Testis (tissue), 3 donors: ENCODE data around the gene ANKFY1. TPM values are rescaled to one million over a fixed set of nuclear protein-coding genes. Genes with fewer than 3 reads are reported as not detected.

ENCODE experiments used
- DNase-seq: peaks from one replicate; pipeline ENCODE4 v3.0.0-alpha.2; 2019
- H3K27ac ChIP-seq, 2 donors: fragments of 200-600 bp; sonication (generic); one replicate each; pipeline ENCODE4 v1.5.1; 2019
- H3K27me3 ChIP-seq: fragments of 200-600 bp; sonication (generic); one replicate; pipeline ENCODE4 v1.5.1; 2019
- H3K36me3 ChIP-seq: fragments of 200-600 bp; sonication (generic); one replicate; pipeline ENCODE4 v1.5.1; 2017; ENCODE audit warnings: low read depth; ENCODE audit errors: missing control alignments
- H3K4me1 ChIP-seq: fragments of 200-600 bp; sonication (generic); one replicate; pipeline ENCODE4 v1.5.1; 2019
- H3K4me3 ChIP-seq, 2 donors: fragments of 200-600 bp; sonication (generic); one replicate each; pipeline ENCODE4 v1.5.1; 2017 to 2019
- H3K9me3 ChIP-seq: fragments of 200-600 bp; sonication (generic); one replicate; pipeline ENCODE4 v1.5.1; 2017
- POLR2A ChIP-seq: fragments of 450-650 bp; IDR thresholded peaks from one replicate; pipeline ENCODE4 v1.6.1; 2017; ENCODE audit warnings: antibody characterized with exemption, mild to moderate bottlenecking, moderate library complexity
- WGBS, 2 donors: methylation state at CpG; one replicate each; pipeline ENCODE4 v1.1.5; 2018; 5-methylcytosine and 5-hydroxymethylcytosine counted together
- intact Hi-C: fragments of 100-400 bp; cut with DNase I; formaldehyde crosslinking; loops from one replicate; pipeline ENCODE4 v1.15.1; 2023; ENCODE audit warnings: low total_unique reads
- polyA plus RNA-seq: library from polyadenylated mRNA; stranded (reverse); fragments of 350-450 nt; fragmentation: Illumina TruSeq; extraction: RNeasy Lipid Tissue Mini Kit (QIAGEN cat#74804); gene quantifications from one replicate; pipeline ENCODE4 v1.2.3, GENCODE V29; 2014; ENCODE audit warnings: low read depth, low replicate concordance; ENCODE audit not compliant: insufficient read depth
- total RNA-seq, 2 donors: library from RNA; depleted of rRNA; stranded (reverse); fragments of >200 nt; gene quantifications; one replicate each; pipeline ENCODE4 v1.2.3, GENCODE V29; 2016
- TF ChIP-seq, protein P1 (sequence below), 3 experiments: fragments of 450-650 bp in 2 of 3; fragments of 200-600 bp in 1 of 3; sonication (generic) in 1 of 3; IDR thresholded peaks; one replicate each; pipeline ENCODE4 v1.5.1; 2016 to 2019; ENCODE audit warnings: antibody characterized with exemption in 3 of 3, mild to moderate bottlenecking in 2 of 3, moderate library complexity in 1 of 3

Gene ANKFY1
- total and polyA plus RNA-seq, 3 donors from 2014 or later: 20.3 to 40.9 (median 34.6) TPM

DNA sequence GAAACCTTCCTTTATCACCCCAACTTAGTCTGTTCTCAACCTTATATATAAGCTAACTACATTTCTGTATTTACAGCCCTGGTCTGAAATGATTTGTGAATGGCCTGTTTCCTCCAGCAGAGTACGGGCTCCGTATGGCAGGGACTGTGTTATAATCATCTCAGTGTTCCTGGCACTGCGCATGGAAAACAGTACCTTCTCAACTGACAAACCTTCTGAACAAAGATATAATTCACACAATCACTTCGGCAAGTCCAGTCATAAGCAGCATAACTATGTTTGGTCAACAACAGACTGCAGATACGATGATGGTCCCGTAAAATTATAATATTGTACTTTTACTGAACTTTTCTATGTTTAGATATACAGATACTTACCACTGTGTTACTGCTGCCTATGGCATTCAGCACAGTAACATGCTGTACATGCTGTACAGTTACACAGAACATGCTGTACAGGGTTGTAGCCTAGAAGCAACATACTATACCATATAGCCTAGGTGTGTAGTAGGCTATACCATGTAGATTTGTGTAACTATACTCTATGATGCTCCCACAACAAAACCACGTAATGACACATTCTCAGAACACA, 30.0 kb downstream of the ANKFY1 start:
- Histone ChIP-seq H3K27me3 (no peaks in the 10 kb centered on the region), H3K9me3 (no peaks in the 10 kb centered on the region), H3K4me3 (no peak overlapping the region), H3K36me3 (no peaks in the 10 kb centered on the region), H3K4me1 (peaks cover 3% of the 10 kb centered on the region), H3K27ac (no peak overlapping the region)
- intact Hi-C loops: no loop called here
- no peak for DNase-seq
- TF ChIP-seq, protein P1, sequence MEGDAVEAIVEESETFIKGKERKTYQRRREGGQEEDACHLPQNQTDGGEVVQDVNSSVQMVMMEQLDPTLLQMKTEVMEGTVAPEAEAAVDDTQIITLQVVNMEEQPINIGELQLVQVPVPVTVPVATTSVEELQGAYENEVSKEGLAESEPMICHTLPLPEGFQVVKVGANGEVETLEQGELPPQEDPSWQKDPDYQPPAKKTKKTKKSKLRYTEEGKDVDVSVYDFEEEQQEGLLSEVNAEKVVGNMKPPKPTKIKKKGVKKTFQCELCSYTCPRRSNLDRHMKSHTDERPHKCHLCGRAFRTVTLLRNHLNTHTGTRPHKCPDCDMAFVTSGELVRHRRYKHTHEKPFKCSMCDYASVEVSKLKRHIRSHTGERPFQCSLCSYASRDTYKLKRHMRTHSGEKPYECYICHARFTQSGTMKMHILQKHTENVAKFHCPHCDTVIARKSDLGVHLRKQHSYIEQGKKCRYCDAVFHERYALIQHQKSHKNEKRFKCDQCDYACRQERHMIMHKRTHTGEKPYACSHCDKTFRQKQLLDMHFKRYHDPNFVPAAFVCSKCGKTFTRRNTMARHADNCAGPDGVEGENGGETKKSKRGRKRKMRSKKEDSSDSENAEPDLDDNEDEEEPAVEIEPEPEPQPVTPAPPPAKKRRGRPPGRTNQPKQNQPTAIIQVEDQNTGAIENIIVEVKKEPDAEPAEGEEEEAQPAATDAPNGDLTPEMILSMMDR (IDR thresholded peaks at IDR 0.05): no peak
- TF ChIP-seq POLR2A: no peak
- WGBS, 2 donors: 89 to 97% methylated on average over 7 of the region's 7 CpGs

DNA sequence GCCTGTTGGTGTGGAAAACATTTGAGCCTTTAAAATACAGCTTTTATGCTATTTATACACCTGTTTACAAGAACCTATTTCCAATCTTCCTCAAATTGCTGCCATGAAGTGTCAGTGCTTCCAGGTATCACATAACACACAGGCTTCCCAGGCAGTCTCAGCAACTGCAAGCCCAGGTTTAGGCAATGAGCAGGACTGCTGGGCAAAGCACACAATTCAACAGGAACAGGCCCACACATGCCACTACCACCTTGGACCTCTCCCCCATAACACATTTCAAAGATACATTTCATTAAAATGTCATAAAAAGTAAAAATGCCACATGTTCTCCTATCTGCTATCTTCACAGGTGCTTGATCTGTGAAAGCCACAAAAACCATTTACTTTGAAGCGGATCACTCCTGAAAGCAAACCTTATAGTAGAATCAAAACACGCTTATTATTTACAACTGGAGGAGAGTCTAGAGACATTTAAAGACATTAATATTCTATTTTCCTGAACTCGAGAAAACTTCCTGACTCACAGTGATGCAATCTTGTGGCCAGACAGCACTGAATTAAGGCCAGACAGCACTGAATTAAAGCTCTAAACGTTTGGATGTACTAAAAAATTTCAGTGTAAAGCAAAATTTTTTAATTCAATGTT, 31.5 kb downstream of the ANKFY1 start:
- H3K9me3 ChIP-seq: no peaks in the 10 kb centered on the region
- intact Hi-C loops: no loop called here
- no peak for DNase-seq
- H3K4me3 ChIP-seq: no peak overlapping the region
- peaks cover 3% of the 10 kb centered on the region for H3K4me1 ChIP-seq
- no peaks in the 10 kb centered on the region for H3K27me3 ChIP-seq
- 79 to 82% methylated on average over 4 of the region's 4 CpGs for WGBS, 2 donors
- TF ChIP-seq, protein P1 (IDR thresholded peaks at IDR 0.05): no peak
- TF ChIP-seq POLR2A: no peak
- no peaks in the 10 kb centered on the region for H3K36me3 ChIP-seq
- no peak overlapping the region for H3K27ac ChIP-seq

DNA sequence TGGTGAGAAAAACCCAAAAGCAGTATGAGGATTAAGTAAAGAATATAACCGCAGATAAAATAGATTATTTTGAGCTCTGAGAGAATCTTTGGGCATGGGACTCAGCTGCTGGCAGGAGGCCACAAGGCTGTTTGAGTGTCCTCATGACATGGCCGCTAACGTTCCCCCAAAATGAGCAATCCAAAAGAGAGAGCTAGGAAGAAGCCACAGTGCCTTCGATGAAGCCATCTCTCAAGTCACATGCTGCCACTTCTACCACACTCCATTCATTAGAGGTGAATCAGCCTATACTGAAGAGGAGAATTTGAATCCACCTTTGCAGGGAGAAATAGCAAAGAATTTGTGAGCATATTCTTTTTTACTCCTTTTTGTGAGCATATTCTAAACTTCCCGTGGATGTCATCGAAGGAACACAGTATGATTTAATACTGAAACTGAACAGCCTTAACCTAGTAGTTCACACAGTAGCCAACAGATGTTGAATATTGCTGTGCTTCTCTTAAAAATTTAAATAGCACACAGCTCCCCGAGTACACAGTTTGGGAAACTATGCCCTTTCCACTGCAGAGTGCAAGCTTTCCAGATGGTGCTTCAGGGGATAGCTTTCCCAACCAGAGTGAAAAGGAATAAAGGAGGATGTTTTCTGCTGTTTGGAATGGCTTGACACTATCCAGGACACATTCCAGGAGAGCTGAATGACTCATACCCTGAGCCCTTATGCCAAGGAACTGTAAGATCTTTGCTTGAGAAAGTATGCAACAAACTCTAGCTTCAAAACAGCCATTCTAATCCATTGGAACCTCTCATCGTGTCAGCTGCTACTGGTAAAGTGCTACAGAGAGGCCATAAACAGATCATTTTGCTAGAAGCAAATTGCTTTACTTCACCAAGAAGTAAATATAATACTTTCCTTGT, 33.9 kb downstream of the ANKFY1 start:
- intact Hi-C loops: no loop called here
- TF ChIP-seq, protein P1 (IDR thresholded peaks at IDR 0.05): no peak
- no peak for TF ChIP-seq POLR2A
- peak; percentile 54 for DNase-seq
- no peak overlapping the region for H3K4me3 ChIP-seq
- H3K27ac ChIP-seq: peak overlapping the region in 1 of 2 donors; percentile 12
- WGBS, 2 donors: 47 to 55% methylated on average over 8 of the region's 8 CpGs
- H3K27me3 ChIP-seq: no peaks in the 10 kb centered on the region
- H3K9me3 ChIP-seq: no peaks in the 10 kb centered on the region
- peaks cover 3% of the 10 kb centered on the region for H3K4me1 ChIP-seq
- H3K36me3 ChIP-seq: no peaks in the 10 kb centered on the region

DNA sequence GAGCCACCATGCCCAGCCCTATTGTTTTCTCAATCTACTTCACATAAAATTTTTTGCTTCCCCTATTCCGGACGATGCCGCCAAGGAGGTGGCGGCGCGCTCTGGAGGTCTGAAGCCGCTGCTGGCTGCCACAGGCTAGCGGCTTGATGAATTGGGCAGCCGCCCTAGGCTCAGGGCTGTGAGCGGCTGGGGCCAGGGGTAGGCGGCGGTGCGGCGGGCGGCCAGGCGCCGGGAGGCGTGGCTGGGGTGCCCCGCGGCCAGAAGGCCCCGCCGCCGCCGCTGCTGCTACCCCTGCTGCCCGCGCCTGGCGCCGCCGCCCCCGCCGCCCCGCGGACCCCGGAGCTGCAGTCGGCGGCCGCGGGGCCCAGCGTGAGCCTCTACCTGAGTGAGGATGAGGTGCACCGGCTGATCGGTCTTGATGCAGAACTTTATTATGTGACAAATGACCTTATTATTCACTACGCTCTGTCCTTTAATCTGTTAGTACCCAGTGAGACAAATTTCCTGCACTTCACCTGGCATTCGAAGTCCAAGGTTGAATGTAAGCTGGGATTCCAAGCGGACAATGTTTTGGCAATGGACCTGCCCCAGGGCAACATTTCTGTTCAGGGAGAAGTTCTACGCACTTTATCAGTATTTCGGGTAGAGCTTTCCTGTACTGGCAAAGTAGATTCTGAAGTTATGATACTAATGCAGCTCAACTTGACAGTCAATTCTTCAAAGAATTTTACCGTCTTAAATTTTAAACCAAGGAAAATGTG, 41.7 kb downstream of the ANKFY1 start:
- intact Hi-C loops: no loop called here
- DNase-seq: no peak
- peaks cover 9% of the 10 kb centered on the region for H3K4me1 ChIP-seq
- H3K9me3 ChIP-seq: no peaks in the 10 kb centered on the region
- WGBS, 2 donors: 73 to 76% methylated on average over 17 to 47 of the region's 47 CpGs
- no peak for TF ChIP-seq POLR2A
- TF ChIP-seq, protein P1 (IDR thresholded peaks at IDR 0.05): no peak
- H3K27me3 ChIP-seq: no peaks in the 10 kb centered on the region
- no peak overlapping the region for H3K27ac ChIP-seq
- no peaks in the 10 kb centered on the region for H3K36me3 ChIP-seq
- H3K4me3 ChIP-seq: no peak overlapping the region
